NCI-H1417 (cell line): ENCODE measurements around the gene NEUROG1.
A peak's percentile ranks its signal among the peaks of the same experiment; 100 is the strongest.

Experiments used
- DNase-seq, 3 experiments: peaks; one replicate each; lab custom pipeline; 2025; lab: John Stamatoyannopoulos, UW

The NEUROG1 gene

DNA sequence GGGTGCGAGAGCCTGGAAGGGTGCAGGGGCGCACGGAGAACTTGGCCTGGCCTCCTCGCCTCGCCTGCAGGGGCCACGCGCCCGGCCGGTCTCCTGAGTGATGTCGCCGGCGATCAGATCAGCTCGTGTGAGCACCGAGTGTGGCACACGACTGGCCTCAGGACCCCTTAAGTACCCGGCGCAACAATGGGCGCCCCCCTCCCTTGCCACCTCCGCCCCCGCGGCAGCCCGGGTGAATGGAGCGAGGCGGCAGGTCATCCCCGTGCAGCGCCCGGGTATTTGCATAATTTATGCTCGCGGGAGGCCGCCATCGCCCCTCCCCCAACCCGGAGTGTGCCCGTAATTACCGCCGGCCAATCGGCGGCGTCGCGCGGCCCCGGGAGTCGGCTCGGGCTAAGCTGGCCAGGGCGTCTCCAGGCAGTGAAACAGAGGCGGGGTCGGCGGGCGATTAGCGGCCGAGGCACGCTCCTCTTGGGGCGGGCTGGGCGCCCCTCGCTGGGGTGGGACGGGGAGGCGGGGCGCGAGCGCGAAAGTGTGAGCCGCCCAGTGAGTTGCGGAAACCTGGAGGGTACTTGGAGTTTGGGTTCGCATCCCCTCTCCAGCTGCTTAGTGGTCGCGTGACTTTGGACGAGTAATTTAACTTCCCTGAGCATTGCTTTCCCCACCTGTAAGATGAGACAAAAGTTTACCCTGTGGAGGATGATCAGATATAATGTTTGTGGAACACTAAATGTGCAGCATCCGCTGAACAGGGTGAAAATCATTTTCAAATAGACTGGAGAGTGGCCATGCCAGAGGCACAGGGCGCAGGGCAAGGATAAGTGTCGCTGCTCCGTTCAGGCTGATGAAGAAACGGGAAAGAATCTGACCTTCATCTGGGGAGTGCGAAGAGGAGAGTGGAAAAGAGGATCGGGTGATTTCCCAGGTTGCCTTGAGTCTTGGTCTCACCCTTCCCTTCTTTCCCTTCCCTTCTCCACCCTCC is at the start of gene NEUROG1:
Gene NEUROG1, minus strand, starts transcription at position 145 of the 982 bp plus-strand sequence. CDS start 274 bp downstream, outside the sequence.
- DNase-seq: peak in 1 of 3 experiments; percentile 78

DNA sequence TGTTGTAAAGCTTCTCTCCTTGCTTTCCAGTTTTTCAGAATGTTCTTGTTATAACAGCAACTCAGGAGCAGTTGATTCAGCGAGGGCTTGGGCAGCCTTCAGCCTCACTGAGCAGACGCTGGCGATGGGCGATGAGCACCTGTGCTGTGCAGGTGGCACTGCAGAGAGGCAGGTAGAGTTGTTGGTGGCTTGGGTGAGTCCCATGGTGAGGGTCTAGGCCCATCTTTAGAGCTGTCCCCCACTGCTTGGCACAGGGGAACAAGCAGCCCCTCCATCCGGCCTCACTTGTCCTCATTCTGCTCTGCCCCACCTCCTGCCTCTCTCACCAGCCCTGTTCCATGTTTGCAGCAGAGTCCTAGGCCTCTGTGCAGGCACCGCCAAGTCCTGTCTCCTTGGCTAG is 49.2 kb upstream of the NEUROG1 start:
- no peak for DNase-seq

GRCh38 chr5:135584276-135584675 is 48.5 kb upstream of the NEUROG1 start:
- no peak for DNase-seq

DNA sequence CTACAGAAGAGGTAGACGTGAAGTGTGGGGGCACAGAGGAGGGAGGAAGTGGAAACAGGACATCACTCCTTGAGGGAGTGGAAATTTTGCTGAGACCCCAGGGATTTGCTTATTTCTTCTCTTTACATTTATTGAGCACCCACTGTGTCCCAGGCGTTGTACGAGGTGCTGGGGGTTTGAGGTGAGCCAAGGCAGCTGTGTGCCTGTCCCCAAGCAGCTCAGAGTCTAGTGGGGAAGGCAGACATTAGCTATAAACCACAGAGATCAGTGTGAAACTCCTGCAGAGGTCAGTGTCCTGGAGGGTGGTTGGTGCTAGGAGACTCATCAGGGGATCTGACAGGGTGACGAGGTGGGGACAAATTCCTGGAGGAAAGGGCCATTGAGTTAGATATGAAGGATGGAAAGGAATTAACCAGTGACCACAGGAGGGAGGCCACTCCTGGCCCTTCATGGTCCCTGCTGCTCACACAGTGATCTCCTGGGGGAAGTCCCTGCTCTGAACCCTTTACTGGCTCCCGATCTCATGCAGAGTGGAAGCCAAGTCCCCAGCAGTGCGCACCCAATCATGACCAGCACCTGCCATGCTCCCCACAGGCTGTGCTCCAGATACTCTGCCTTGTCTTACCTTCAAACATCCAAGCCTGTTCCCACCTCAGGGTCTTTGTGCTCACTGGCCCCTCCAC is 46.5 kb upstream of the NEUROG1 start:
- no peak for DNase-seq

DNA sequence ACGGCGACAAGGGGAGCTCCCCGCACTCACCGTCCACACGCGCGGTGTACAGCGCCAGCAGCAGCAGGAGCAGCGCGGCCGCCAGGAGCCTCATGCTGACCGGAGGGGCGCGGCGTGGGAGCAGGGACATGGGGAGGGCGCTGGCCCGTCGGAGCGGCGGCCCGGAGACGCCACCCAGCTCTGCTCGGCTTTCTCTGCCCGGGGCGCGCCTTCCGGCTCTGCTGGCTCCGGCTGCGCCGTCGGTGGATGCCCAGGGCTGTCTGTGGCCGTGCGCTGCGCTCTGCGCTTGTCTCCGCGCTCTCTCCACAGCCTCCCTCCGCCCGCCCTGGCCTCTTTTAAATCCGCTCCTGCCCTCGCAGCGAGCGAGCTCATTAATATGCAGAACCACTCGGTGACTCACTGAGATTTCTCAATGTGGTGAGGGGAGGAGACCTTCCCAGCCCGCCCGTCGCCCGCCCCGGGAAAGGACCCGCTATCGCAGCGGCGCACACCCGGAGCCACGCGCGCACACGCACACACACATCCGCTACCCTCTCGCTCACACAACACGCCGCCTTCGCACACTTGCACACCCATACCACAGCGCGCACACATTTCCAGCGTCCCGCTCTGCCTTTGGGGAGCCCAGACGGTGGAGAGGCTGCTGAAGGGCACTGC is 43.0 kb upstream of the NEUROG1 start, which contains the start of gene CXCL14:
Gene CXCL14, minus strand, starts transcription at position 307 of the 657 bp plus-strand sequence. Its CDS starts 213 bp downstream, at position 94.
- peak in 2 of 3 experiments; percentile 12 to 43 for DNase-seq

DNA sequence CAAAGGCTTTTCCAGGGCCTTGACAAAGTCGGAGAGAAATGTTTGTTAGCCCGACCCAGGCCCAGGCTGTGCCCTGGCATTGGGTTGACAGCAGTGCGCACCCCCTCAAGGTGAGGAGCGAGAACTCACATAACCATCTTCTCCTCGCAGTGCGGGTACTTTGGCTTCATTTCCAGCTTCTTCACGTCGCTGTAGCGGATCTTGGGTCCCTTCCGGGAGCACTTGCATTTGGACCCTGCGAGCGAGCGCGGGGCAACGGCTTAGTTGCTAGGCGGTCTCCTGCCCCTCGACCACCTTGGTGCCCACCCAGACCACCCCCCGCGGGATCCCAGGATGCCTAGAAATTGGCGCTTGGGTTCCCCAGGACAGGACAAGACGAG is 42.5 kb upstream of the NEUROG1 start:
- DNase-seq: no peak

- DNase-seq: no peak
Measured at GRCh38 chr5:135577421-135577820, 41.7 kb upstream of the NEUROG1 start.

- DNase-seq: no peak
Measured at GRCh38 chr5:135576075-135576599, 40.4 kb upstream of the NEUROG1 start.

GRCh38 chr5:135574493-135574892 is 38.7 kb upstream of the NEUROG1 start:
- DNase-seq: no peak

DNA sequence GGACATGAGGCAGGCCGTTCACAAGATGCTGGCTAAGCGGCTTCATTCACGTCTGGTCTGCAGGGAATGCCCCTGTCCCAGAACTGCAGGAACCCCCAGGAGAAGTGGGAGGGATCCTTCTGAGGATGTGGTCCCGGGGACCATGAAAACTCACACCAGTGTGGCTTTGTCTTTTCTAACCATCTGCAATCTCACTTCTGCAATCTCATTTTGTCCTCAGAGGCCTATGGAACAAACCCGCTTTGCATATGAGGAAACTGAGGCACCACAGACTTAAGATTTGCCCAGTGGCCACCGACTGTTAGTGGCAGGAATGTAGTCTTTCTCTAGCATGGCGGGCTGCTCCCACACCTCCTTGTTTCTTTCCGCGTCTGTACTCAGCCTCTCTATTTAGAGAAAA is 36.1 kb upstream of the NEUROG1 start:
- DNase-seq: no peak

GRCh38 chr5:135571066-135571609 is 35.4 kb upstream of the NEUROG1 start:
- no peak for DNase-seq

DNA sequence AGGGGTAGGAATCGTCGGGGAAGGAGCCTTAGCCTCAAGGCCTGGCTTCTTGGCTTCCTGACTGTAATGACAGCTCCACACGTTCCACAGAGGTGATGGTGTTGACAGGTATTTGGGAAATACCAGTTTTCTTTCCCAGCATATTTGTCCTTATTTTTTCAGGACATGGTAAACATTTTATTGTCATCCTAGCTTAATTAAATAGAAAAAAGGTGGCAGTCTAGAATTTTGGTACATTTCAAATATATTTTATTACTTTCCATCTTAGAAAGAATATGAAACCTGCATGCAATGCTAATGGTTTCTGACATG is 34.6 kb upstream of the NEUROG1 start:
- no peak for DNase-seq

DNA sequence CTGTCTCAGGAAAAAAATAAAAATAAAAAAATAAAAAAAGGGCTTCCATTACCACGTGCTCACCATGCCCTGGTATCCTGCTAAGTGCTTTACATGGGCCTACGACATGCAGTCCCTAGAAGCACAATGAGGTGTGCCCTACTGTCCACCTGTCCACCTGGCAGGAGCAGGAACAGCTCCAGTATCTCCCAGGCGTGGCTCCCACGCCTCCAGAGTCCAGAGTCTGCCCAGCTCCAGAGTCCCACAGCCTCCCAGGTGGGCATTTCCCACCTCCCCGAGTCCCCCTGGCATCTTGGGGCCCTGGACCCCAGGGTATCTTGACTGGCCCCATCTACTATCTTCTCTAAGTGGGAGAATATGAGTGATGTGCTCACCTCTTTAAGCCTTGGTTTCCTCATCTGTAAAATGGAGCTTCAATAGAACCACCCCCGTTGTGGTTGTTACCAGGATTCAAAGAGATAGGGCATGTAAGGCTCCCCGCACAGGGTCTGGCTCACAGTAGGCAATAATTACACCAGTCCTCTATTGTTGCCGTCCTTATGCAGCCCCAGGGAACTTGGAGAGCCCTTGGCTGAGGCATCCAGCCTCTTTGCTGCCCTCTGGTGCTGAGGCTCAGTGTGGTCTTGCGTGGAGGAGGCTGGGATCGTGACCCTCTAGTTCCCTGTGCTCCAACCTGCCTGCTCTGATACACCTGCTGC is 34.1 kb upstream of the NEUROG1 start:
- DNase-seq: peak; percentile 37 to 67 (median 42)

DNA sequence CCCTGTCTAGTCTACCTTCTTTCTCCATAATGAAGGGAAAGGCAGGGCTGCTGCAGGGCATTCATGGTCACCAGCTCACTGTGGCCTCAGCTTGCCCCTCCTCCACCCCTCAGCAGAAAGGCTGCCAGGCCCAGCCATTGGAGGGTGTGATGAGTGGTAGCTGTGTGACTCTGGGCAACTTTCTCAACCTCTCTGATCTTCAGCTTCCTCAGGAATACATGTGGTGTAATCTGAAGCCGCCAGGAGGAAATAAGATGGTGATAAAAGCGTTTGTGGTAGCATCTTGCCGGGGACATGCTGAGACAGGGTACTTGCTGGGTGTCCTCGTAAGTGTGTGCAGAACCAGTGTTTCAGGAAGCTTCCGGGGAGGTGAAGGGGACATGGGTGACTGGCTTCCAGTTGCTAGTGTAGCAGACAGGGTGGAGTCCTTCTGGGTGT is 33.2 kb upstream of the NEUROG1 start:
- no peak for DNase-seq

DNA sequence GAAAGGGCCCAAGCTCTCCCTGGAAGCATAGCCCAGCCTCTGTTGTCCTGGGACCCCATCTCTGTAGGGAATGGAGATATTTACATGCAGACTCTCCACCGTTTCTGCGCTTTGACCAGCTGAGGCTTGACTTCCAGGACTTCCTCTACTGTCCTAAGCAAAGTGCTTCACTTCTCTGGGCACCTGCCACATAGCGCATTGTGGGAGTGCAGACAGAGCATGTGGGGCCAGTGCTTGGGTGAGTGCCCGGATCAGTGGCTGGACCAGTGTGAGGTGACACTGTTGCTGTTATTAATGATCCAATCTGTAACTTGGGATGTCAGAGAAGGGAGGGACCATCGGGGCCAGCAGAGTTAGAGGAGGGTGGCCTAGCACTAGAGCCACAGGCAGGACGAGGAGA is 32.5 kb upstream of the NEUROG1 start:
- no peak for DNase-seq

DNA sequence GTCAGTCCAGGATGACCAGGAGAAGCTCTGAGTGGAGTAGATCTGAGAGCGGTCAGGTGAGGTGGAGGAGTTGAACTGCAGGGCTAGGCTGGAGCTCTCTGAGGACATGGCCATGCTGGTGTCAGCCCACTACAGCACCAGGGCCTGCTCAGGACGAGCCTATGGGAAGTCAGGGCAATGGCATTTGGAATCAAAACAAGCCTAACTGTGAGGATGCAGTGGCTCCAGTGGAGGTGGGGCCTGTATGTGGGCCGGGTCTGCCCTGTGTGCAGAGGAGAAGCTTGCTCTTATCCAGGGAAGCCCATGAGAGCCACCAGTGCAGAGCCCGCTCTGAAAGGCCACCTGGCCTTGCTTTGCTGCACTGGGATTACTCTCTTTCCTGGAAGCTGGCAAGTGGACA is 31.9 kb upstream of the NEUROG1 start:
- no peak for DNase-seq

DNA sequence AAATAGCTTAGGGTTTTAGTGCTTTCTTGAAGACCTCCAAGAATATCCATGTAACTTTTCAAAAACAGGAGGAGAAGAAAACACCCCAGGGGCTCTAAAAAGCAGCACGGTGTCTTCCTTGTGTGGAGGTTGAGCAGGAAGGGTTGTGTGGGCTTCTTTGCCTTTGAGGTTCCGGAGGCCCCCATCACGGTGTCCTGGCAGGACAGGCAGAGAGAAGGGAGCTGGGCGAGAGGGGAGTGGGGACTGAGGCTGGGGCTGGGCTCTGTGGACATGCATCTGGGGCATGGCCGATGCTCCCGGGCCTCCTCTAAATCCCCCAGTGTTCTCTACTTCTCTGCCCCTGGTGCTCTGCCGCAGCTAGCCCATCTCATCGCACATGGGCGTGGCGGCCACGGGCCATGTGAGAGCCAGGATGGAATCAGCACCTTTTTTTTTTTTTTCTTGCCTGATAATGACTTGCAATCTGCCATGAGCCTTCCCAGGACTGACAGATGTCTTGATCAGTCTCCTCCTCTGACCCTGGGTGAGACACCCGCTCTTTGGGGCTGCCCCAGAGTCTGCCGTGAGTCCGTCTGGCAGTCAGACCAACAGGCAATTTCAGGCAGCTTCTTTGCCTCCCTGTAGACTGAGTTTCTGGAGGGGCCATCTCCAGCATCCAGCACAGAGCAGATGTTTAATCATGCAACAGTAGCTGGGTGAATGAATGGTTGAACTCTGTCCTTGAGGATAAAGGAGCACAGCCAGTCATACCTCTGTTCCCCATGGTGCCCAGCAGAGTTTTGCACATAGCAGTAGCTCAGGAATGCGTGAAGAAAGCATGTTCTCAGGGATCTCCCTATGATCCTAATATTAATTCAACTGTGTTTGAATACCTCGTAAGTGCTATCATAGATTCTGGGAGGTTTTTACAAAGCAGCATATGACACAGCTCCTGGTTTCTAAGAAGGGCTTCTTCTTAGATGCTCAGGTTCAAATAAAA is 30.9 kb upstream of the NEUROG1 start:
- DNase-seq: no peak

DNA sequence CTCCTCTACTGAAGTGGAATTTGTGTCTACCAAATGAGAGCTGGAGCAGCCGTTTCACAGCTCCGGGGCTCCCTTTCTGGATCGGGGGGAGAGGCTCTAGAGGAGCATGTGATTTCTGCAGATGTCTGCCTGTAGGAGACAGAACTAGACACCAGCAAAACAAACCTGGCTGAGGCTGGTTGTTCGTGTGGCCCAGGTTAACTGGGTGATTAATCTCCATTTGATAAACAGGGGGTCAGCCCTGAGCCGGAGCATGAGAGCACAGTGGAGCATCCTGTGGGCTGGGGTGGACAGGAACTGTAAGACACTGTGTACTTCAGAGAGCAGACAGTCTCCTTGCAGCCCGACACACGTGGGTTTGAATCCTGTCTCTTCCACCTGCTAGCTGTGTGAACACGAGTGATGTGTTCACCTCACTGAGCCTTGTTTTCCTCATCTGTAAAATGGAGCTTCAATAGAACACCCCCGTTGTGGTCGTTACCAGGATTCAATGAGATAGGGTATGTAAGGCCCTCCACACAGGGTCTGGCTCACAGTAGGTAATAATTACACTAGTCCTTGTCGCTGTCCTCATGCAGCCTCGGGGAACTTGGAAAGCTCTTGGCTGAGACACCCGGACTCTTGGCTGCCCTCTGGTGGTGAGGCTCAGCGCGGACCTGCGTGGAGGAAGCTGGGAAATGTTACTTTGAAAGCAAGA is 30.1 kb upstream of the NEUROG1 start:
- DNase-seq: peak; percentile 3 to 73 (median 52)

DNA sequence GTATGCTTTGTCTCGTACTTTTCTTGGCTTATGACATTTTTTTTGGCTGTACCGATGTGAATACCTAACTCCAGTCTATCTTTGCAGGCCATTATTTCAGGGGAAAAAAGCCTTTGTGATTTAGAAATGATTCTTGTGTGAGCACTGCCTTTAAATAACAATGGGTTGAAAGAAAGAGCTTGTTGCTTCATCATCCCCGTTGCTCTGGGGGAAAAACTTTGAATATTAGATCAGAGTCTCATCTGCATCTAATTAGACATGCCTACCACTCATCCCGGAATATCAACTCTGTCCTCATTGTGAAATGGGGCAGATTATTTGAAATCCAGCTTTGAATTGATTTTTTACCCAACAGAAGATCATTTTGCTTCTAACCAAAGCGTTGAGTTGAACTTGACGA is 29.5 kb upstream of the NEUROG1 start:
- no peak for DNase-seq
